Esophagus muscularis mucosa (tissue), 4 donors: ENCODE data around the gene TOM1L1. TPM values are rescaled to one million over a fixed set of nuclear protein-coding genes. Genes with fewer than 3 reads are reported as not detected.
"Not testable (repeated sequence)": the region's sequence is repeated elsewhere in the genome, so short reads cannot be mapped to it uniquely, and the experiment has no call there.

Experiments
- DNase-seq: peaks from one replicate; pipeline ENCODE4 v3.0.0-alpha.2; 2017; ENCODE audit errors: extremely low spot score
- H3K27ac ChIP-seq, 4 donors: fragments of 200-600 bp; sonication (generic); replicated peaks in 1 of 4; 1 replicate in 3 of 4; 2 replicates in 1 of 4; pipeline ENCODE4 v1.5.1; 2016 to 2019; ENCODE audit warnings: mild to moderate bottlenecking in 1 of 4
- H3K27me3 ChIP-seq, 4 donors: fragments of 200-600 bp; sonication (generic); one replicate each; pipeline versions ENCODE4 v1.5.1 to v1.6.0; 2016 to 2019
- H3K36me3 ChIP-seq, 4 donors: fragments of 200-600 bp; sonication (generic); one replicate each; pipeline ENCODE4 v1.5.1; 2016 to 2019
- H3K4me1 ChIP-seq, 4 donors: fragments of 200-600 bp; sonication (generic); one replicate each; pipeline ENCODE4 v1.5.1; 2016 to 2019
- H3K4me3 ChIP-seq, 4 donors: fragments of 200-600 bp; sonication (generic); 1 replicate in 2 of 4; 2 replicates in 2 of 4; pipeline ENCODE4 v1.5.1; 2016 to 2019; ENCODE audit warnings: mild to moderate bottlenecking in 4 of 4, moderate library complexity in 1 of 4
- H3K9me3 ChIP-seq, 4 donors: fragments of 200-600 bp; sonication (generic); 1 replicate in 3 of 4; 2 replicates in 1 of 4; pipeline ENCODE4 v1.5.1; 2016 to 2019
- EP300 ChIP-seq: sonication (generic); formaldehyde crosslinking; IDR thresholded peaks from one replicate; pipeline ENCODE4 v1.6.1; 2017; ENCODE audit warnings: antibody characterized with exemption
- POLR2A ChIP-seq: fragments of 450-650 bp; IDR thresholded peaks from one replicate; pipeline ENCODE4 v1.6.1; 2017; ENCODE audit warnings: antibody characterized with exemption, moderate library complexity, mild to moderate bottlenecking, low read depth
- POLR2AphosphoS5 ChIP-seq, 2 donors: sonication (generic); formaldehyde crosslinking; IDR thresholded peaks; one replicate each; pipeline ENCODE4 v1.6.1; 2017; ENCODE audit warnings: antibody characterized with exemption in 2 of 2
- WGBS: methylation state at CpG from one replicate; pipeline ENCODE4 v1.1.5; 2018; 5-methylcytosine and 5-hydroxymethylcytosine counted together
- intact Hi-C: fragments of 100-400 bp; cut with DNase I; formaldehyde crosslinking; loops from one replicate; pipeline ENCODE4 v1.15.1; 2023
- total RNA-seq, 4 donors: library from RNA; depleted of rRNA; stranded (reverse); fragments of >200 nt; gene quantifications; one replicate each; pipeline versions ENCODE4 v1.1.0 to v1.2.1, GENCODE V29; 2016
- TF ChIP-seq, protein P1 (sequence below), 3 experiments: fragments of 200-600 bp in 2 of 3; fragments of 450-650 bp in 1 of 3; sonication (generic) in 2 of 3; IDR thresholded peaks; one replicate each; pipeline ENCODE4 v1.5.1; 2017 to 2019; ENCODE audit warnings: antibody characterized with exemption in 3 of 3, mild to moderate bottlenecking in 2 of 3, moderate library complexity in 1 of 3

The TOM1L1 gene
- total RNA-seq, 4 donors from 2014 or later = 25.8 to 40.7 (median 28.6) TPM

DNA sequence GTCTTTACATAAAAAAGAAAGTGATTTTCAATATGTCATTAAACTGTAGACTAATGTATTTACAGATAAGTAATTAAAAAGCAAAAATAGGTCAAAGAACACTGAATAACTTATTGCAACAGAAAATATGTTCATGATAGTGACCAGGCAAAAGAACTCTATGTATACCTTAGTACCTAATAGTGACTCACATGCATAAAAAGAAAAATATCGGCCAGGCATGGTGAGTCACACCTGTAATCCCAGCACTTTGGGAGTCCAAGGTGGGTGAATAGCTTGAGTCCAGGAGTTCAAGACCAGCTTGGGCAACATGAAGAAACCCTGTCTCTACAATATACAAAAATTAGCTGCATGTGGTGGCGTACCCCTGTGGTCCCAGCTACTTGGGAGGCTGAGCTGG is 33.0 kb upstream of the TOM1L1 start:
- Histone ChIP-seq H3K36me3 (no peaks in the 10 kb centered on the region), H3K9me3 (no peaks in the 10 kb centered on the region), H3K4me3 (no peak overlapping the region), H3K27ac (no peak overlapping the region), H3K27me3 (no peaks in the 10 kb centered on the region), H3K4me1 (no peaks in the 10 kb centered on the region)
- DNase-seq = peak; percentile 81
- intact Hi-C loops = no loop called here
- no peak for TF ChIP-seq POLR2A
- WGBS = 96% methylated on average over 2 of the region's 2 CpGs

DNA sequence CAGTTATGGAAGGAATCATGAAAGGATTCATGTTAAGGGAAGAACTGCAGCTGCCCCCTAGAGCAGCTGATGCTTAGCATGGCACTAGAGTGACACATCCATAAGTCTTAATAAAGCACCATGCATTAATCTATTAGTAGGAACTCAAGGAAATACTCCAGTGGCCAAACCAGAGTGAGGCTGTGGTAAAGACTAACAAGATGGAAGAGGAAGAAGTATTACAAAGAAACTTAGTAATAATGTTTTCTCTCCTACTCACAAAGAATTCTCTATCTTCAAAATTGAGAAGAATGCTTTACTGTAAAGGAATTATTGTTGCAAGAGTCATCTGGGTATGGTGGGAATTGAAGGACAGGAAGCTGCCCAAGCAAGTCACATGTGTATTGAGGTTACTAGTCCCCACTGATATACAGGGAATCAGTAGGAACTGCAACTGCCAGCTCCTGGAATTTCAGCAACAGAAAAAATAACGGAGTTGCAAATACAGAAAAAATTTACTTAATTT is 29.9 kb upstream of the TOM1L1 start:
- DNase-seq = no peak
- Histone ChIP-seq H3K4me1 (no peaks in the 10 kb centered on the region), H3K27ac (no peak overlapping the region), H3K9me3 (no peaks in the 10 kb centered on the region), H3K27me3 (no peaks in the 10 kb centered on the region), H3K36me3 (no peaks in the 10 kb centered on the region), H3K4me3 (no peak overlapping the region)
- TF ChIP-seq EP300 (no peak), POLR2AphosphoS5 (IDR thresholded peaks at IDR 0.05) (no peak), POLR2A (no peak)
- TF ChIP-seq, protein P1, sequence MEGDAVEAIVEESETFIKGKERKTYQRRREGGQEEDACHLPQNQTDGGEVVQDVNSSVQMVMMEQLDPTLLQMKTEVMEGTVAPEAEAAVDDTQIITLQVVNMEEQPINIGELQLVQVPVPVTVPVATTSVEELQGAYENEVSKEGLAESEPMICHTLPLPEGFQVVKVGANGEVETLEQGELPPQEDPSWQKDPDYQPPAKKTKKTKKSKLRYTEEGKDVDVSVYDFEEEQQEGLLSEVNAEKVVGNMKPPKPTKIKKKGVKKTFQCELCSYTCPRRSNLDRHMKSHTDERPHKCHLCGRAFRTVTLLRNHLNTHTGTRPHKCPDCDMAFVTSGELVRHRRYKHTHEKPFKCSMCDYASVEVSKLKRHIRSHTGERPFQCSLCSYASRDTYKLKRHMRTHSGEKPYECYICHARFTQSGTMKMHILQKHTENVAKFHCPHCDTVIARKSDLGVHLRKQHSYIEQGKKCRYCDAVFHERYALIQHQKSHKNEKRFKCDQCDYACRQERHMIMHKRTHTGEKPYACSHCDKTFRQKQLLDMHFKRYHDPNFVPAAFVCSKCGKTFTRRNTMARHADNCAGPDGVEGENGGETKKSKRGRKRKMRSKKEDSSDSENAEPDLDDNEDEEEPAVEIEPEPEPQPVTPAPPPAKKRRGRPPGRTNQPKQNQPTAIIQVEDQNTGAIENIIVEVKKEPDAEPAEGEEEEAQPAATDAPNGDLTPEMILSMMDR (IDR thresholded peaks at IDR 0.05) = no peak
- intact Hi-C loops = no loop called here
- 88% methylated on average over 1 of the region's 1 CpG for WGBS

DNA sequence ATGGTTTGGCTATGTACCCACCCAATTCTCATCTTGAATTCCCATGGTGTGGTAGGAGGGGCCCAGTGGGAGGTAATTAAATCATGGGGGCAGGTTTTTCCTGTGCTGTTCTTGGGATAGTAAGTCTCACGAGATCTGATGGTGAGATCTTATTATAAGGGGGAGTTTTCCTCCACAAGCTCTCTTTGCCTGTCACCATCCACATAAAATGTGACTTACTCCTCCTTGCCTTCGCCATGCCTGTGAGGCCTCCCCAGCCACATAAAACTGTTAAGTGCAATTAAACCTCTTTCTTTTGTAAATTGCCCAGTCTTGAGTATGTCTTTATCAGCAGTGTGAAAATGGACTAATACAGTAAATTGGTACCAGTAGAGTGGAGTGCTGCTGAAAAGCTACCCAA is 24.7 kb upstream of the TOM1L1 start:
- H3K36me3 ChIP-seq, H3K4me1 ChIP-seq, H3K27me3 ChIP-seq, DNase-seq, H3K9me3 ChIP-seq, intact Hi-C loops, H3K4me3 ChIP-seq, H3K27ac ChIP-seq: not testable (repeated sequence)
- WGBS = 82% methylated on average over 2 of the region's 2 CpGs

DNA sequence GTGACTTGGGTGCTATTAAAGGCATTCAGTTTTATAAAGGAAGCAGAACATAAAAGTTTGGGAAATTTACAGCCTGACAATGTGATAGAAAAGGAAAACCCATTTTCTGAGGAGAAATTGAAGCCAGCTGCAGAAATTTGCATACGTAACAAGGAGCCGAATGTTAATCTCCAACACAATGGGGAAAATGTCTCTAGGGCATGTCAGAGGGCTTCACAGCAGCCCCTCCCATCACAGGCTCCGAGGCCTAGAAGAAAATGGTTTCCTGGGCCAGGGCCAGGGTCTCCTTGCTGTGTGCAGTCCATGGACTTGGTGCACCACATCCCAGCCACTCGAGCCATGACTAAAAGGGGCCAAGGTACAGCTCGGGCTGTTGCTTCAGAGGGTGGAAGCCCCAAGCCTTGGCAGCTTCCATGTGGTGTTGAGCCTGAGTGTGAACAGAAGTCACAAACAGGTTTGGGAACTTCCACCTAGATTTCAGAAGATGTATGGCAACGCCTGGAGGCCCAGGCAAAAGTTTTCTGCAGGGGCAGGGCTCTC is 23.9 kb upstream of the TOM1L1 start:
- Histone ChIP-seq H3K27ac (no peak overlapping the region), H3K4me1 (no peaks in the 10 kb centered on the region), H3K36me3 (no peaks in the 10 kb centered on the region), H3K4me3 (no peak overlapping the region), H3K9me3 (no peaks in the 10 kb centered on the region), H3K27me3 (no peaks in the 10 kb centered on the region)
- intact Hi-C loops = no loop called here
- DNase-seq = no peak
- 84% methylated on average over 5 of the region's 6 CpGs for WGBS
- TF ChIP-seq EP300 (no peak), POLR2AphosphoS5 (IDR thresholded peaks at IDR 0.05) (no peak), POLR2A (no peak)
- TF ChIP-seq, protein P1 (IDR thresholded peaks at IDR 0.05) = no peak

DNA sequence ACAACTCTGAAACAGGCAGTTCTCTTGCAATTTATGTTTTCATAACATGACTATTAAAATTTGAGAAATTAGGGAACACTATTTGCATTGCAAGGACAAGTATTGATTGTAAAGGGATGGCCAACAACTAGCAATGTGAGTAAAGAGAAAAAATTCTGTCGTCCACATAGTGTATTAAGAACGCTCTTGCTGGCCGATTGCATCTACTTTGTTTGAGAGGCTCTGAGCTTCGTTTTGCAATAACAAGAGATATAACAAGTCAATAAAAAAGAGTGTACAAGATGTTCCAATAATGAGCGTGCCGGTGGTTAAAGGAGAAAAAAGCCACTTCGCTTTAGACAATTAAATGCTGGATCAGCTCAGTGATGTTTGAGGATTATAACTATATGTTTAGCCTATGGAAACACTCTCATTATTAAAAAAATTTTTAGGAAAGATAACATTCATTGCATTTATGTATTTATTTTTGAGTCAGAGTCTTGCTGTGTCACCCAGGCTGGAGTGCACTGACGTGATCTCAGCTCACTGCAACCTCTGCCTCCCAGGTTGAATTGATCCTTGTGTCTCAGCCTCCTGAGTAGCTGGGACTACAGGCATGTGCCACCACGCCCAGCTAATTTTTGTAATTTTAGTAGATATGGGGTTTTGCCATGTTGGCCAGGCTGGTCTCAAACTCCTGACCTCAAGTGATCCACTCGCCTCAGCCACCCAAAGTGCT is 19.2 kb upstream of the TOM1L1 start:
- Histone ChIP-seq H3K27ac (no peak overlapping the region), H3K9me3 (no peaks in the 10 kb centered on the region), H3K36me3 (no peaks in the 10 kb centered on the region), H3K27me3 (no peaks in the 10 kb centered on the region), H3K4me3 (no peak overlapping the region), H3K4me1 (no peaks in the 10 kb centered on the region)
- DNase-seq = no peak
- TF ChIP-seq, protein P1 (IDR thresholded peaks at IDR 0.05) = no peak
- TF ChIP-seq EP300 (no peak), POLR2AphosphoS5 (IDR thresholded peaks at IDR 0.05) (no peak), POLR2A (no peak)
- intact Hi-C loops = no loop called here
- 80% methylated on average over 10 of the region's 10 CpGs for WGBS
